Cardiac fibroblast (primary cell): ENCODE results near the gene SRRM1.
"Not testable (repeated sequence)": the region's sequence is repeated elsewhere in the genome, so short reads cannot be mapped to it uniquely, and the experiment has no call there.

ENCODE experiments used
- DNase-seq, 2 donors: peaks; one replicate each; pipeline versions ENCODE4 v3.0.0 to v3.0.0-alpha.2; 2010; ENCODE audit warnings: low read depth in 2 of 2
- H3K4me3 ChIP-seq, 2 donors: replicated peaks in 1 of 2; 1 replicate in 1 of 2; 2 replicates in 1 of 2; pipeline ENCODE4 v1.5.1; 2011; ENCODE audit warnings: low read depth in 2 of 2, low read length in 2 of 2, mild to moderate bottlenecking in 2 of 2, moderate library complexity in 1 of 2
- CTCF ChIP-seq: IDR thresholded peaks from one replicate; pipeline ENCODE4 v1.5.1; 2011; ENCODE audit warnings: low read depth, mild to moderate bottlenecking, low read length, inconsistent platforms

Gene SRRM1

GRCh38 chr1:24656046-24656445 lies 12.9 kb downstream of the SRRM1 start:
- no peak for DNase-seq
- H3K4me3 ChIP-seq, result no peak overlapping the region
- no peak for TF ChIP-seq CTCF

GRCh38 chr1:24657781-24658180 lies 14.7 kb downstream of the SRRM1 start:
- DNase-seq, result no peak
- TF ChIP-seq CTCF, result no peak
- no peak overlapping the region for H3K4me3 ChIP-seq

- no peak overlapping the region for H3K4me3 ChIP-seq
- TF ChIP-seq CTCF, result no peak
- DNase-seq, result no peak
Observed at GRCh38 chr1:24659166-24659904, 16.2 kb downstream of the SRRM1 start.

GRCh38 chr1:24659993-24660665 lies 17.0 kb downstream of the SRRM1 start:
- TF ChIP-seq CTCF, result no peak
- DNase-seq, result peak; percentile 28 to 40
- H3K4me3 ChIP-seq, result no peak overlapping the region

- DNase-seq, result peak in 1 of 2 donors; percentile 74
- no peak for TF ChIP-seq CTCF
- H3K4me3 ChIP-seq, result no peak overlapping the region
Observed at GRCh38 chr1:24664507-24665033, 21.5 kb downstream of the SRRM1 start.

- no peak for DNase-seq
- H3K4me3 ChIP-seq, result no peak overlapping the region
- TF ChIP-seq CTCF, result no peak
Observed at GRCh38 chr1:24666794-24667193, 23.7 kb downstream of the SRRM1 start.

- DNase-seq, H3K4me3 ChIP-seq: not testable (repeated sequence)
Observed at GRCh38 chr1:24671372-24671771, 28.3 kb downstream of the SRRM1 start.

- not testable (repeated sequence) for H3K4me3 ChIP-seq
- DNase-seq, result peak; percentile 17 to 42
Observed at GRCh38 chr1:24672686-24673085, 29.6 kb downstream of the SRRM1 start.
